A549 (cell line): ENCODE measurements around the gene PARP9. TPM values are rescaled to one million over a fixed set of nuclear protein-coding genes. Genes with fewer than 3 reads are reported as not detected.
"Not testable (repeated sequence)": the region's sequence is repeated elsewhere in the genome, so short reads cannot be mapped to it uniquely, and the experiment has no call there.

Experiments used
- ATAC-seq, 2 experiments: fragments of 200-7000 bp in 1 of 2; fragments of >200 bp in 1 of 2; cut with Nextera tagmentation in 1 of 2; cut with Tn5 transposase in 1 of 2; 3 replicates each; pipeline versions ENCODE4 v1.8.0 to v1.9.1; 2018 to 2020; ENCODE audit warnings: mild to moderate bottlenecking in 1 of 2, moderate library complexity in 1 of 2
- CTCF ChIA-PET: fragments of 300-600 bp; sonication (Branson Sonifier 250); formaldehyde crosslinking; extraction: SDS; loops from one replicate; lab custom pipeline; 2021; ENCODE audit warnings: antibody characterized with exemption, inconsistent platforms; lab: Yijun Ruan, JAX
- POLR2A ChIA-PET: fragments of 350-600 bp; formaldehyde crosslinking; extraction: SDS; loops from one replicate; lab custom pipeline; 2021; ENCODE audit warnings: antibody characterized with exemption, inconsistent platforms; lab: Yijun Ruan, JAX
- DNase-seq, 2 experiments: peaks; one replicate each; pipeline versions ENCODE4 v3.0.0 to v3.0.0-alpha.2; 2011 to 2016; ENCODE audit warnings: low read depth in 1 of 2, low spot score in 1 of 2
- FAIRE-seq: peaks from 2 replicates; lab custom pipeline; 2011; peaks lifted over from hg19 to GRCh38; lab: Jason Lieb, UNC
- H3K27ac ChIP-seq, 2 experiments: fragments of >200 bp; sonication (Bioruptor Twin); formaldehyde crosslinking; 3 replicates each; pipeline ENCODE4 v1.5.1; 2016 to 2017
- H3K4me1 ChIP-seq: fragments of >200 bp; sonication (Bioruptor Twin); formaldehyde crosslinking; 3 replicates; pipeline ENCODE4 v1.6.1; 2016
- H3K4me2 ChIP-seq: fragments of >200 bp; sonication (Bioruptor Twin); formaldehyde crosslinking; 3 replicates; pipeline ENCODE4 v1.6.1; 2016
- H3K4me3 ChIP-seq: fragments of >200 bp; sonication (Bioruptor Twin); formaldehyde crosslinking; 3 replicates; pipeline ENCODE4 v1.5.1; 2016
- H3K9me3 ChIP-seq: fragments of >200 bp; sonication (Bioruptor Twin); formaldehyde crosslinking; 3 replicates; pipeline ENCODE4 v1.6.1; 2016
- BHLHE40 ChIP-seq: IDR thresholded peaks from 2 replicates; pipeline ENCODE4 v1.6.1; 2012; ENCODE audit warnings: low read depth, low read length, inconsistent platforms
- CBX8 ChIP-seq: fragments of 200-600 bp; sonication (generic); IDR thresholded peaks from 2 replicates; pipeline ENCODE4 v1.6.1; 2016
- EHMT2 ChIP-seq: fragments of 200-600 bp; sonication (generic); IDR thresholded peaks from 2 replicates; pipeline ENCODE4 v1.6.1; 2016; ENCODE audit warnings: antibody characterized with exemption, low read depth, mild to moderate bottlenecking, moderate library complexity
- EP300 ChIP-seq, 2 experiments: fragments of >200 bp; sonication (Bioruptor Twin); formaldehyde crosslinking; IDR thresholded peaks; 2 replicates in 1 of 2; 3 replicates in 1 of 2; pipeline ENCODE4 v1.6.1; 2016 to 2017
- ESRRA ChIP-seq: fragments of 150-350 bp; IDR thresholded peaks from 2 replicates; pipeline ENCODE4 v1.6.1; 2014; ENCODE audit warnings: mild to moderate bottlenecking, low read length, borderline replicate concordance
- FOSB ChIP-seq: fragments of 250-450 bp; sonication (Bioruptor Pico); IDR thresholded peaks from 2 replicates; pipeline ENCODE4 v1.5.0; 2020; ENCODE audit warnings: mild to moderate bottlenecking, moderate library complexity
- HOXB5 ChIP-seq: fragments of 250-450 bp; sonication (Bioruptor Pico); IDR thresholded peaks from 2 replicates; pipeline ENCODE4 v1.5.0; 2020; ENCODE audit warnings: mild to moderate bottlenecking, moderate library complexity
- KDM1A ChIP-seq: fragments of 200-600 bp; sonication (generic); IDR thresholded peaks from 2 replicates; pipeline ENCODE4 v1.6.1; 2016; ENCODE audit warnings: low read depth, mild to moderate bottlenecking
- KDM5A ChIP-seq: fragments of 200-600 bp; sonication (generic); IDR thresholded peaks from 2 replicates; pipeline ENCODE4 v1.6.1; 2016; ENCODE audit warnings: antibody characterized with exemption, mild to moderate bottlenecking
- MAZ ChIP-seq: fragments of 150-350 bp; IDR thresholded peaks from 2 replicates; pipeline ENCODE4 v1.6.1; 2014; ENCODE audit warnings: antibody characterized with exemption, low read depth, low read length, borderline replicate concordance
- MYC ChIP-seq: IDR thresholded peaks from 2 replicates; pipeline ENCODE4 v1.6.1; 2012; ENCODE audit warnings: mild to moderate bottlenecking, inconsistent platforms, low read length, improper control_type of control experiment, borderline replicate concordance
- NPAS2 ChIP-seq: fragments of 250-450 bp; sonication (Bioruptor Pico); IDR thresholded peaks from 2 replicates; pipeline ENCODE4 v1.8.0; 2022; ENCODE audit warnings: mild to moderate bottlenecking, moderate library complexity, borderline replicate concordance
- POLR2A ChIP-seq: IDR thresholded peaks from 2 replicates; pipeline ENCODE4 v1.6.1; 2012; ENCODE audit warnings: mild to moderate bottlenecking, low read length
- RARB ChIP-seq: fragments of 250-450 bp; sonication (Bioruptor Pico); IDR thresholded peaks from 2 replicates; pipeline ENCODE4 v1.8.0; 2021; ENCODE audit warnings: mild to moderate bottlenecking, moderate library complexity
- RCOR1 ChIP-seq: fragments of 150-350 bp; IDR thresholded peaks from 2 replicates; pipeline ENCODE4 v1.6.1; 2014; ENCODE audit warnings: antibody characterized with exemption, low read length, low read depth
- RFX5 ChIP-seq: fragments of 450-650 bp; IDR thresholded peaks from 2 replicates; pipeline ENCODE4 v1.7.1; 2014; ENCODE audit warnings: antibody characterized with exemption, mild to moderate bottlenecking, moderate library complexity
- TP53 ChIP-seq: fragments of 250-450 bp; sonication (Bioruptor Pico); IDR thresholded peaks from 2 replicates; pipeline ENCODE4 v1.5.0; 2021; ENCODE audit warnings: mild to moderate bottlenecking, moderate library complexity
- ZFP36 ChIP-seq: fragments of 450-650 bp; IDR thresholded peaks from 2 replicates; pipeline ENCODE4 v1.6.1; 2014; ENCODE audit warnings: borderline replicate concordance; ENCODE audit not compliant: partially characterized antibody
- ZNF302 ChIP-seq: fragments of 250-450 bp; sonication (Bioruptor Pico); IDR thresholded peaks from 2 replicates; pipeline ENCODE4 v1.9.0; 2021; ENCODE audit warnings: inconsistent platforms, mild to moderate bottlenecking, moderate library complexity
- WGBS: methylation state at CpG from one replicate; pipeline ENCODE4 v1.1.6; 2017; ENCODE audit errors: missing lambda C conversion rate; 5-methylcytosine and 5-hydroxymethylcytosine counted together
- polyA plus RNA-seq, 4 experiments: library from polyadenylated mRNA; depleted of rRNA in 3 of 4; stranded (reverse); fragments of >200 nt; fragmentation: RNase III in 1 of 4; extraction: RNeasy Plus Mini Kit Qiagen cat#74134 plus additional on column Dnase treatment in 1 of 4; gene quantifications; 2 replicates in 3 of 4; 3 replicates in 1 of 4; pipeline ENCODE4 v1.2.3, GENCODE V29; 2011 to 2017
- TF ChIP-seq, protein P1 (sequence below): fragments of >200 bp; sonication (Bioruptor Twin); formaldehyde crosslinking; IDR thresholded peaks from 2 replicates; pipeline ENCODE4 v1.6.1; 2016
- TF ChIP-seq, protein P2 (sequence below): fragments of 250-450 bp; sonication (Bioruptor Pico); IDR thresholded peaks from 2 replicates; pipeline ENCODE4 v1.5.0; 2020; ENCODE audit warnings: low read depth, mild to moderate bottlenecking, moderate library complexity
- TF ChIP-seq, protein P3 (sequence below): IDR thresholded peaks from 2 replicates; pipeline ENCODE4 v1.6.1; 2012; ENCODE audit warnings: low read depth, borderline replicate concordance

The PARP9 gene
- polyA plus RNA-seq, 2 of the 4 experiments (the other 2 are of a cell fraction): 4.5 to 12.6 TPM

DNA sequence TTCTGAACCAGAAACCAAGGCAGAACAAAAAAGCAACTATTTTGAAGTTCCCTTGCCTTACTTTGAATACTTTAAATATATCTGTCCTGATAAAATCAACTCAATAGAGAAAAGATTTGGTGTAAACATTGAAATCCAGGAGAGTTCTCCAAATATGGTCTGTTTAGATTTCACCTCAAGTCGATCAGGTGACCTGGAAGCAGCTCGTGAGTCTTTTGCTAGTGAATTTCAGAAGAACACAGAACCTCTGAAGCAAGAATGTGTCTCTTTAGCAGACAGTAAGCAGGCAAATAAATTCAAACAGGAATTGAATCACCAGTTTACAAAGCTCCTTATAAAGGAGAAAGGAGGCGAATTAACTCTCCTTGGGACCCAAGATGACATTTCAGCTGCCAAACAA lies 4.7 kb upstream of the PARP9 start:
- Histone ChIP-seq H3K4me3 (no peak overlapping the region), H3K4me2 (no peak overlapping the region), H3K27ac (no peak overlapping the region), H3K9me3 (no peaks in the 10 kb centered on the region), H3K4me1 (peaks cover 18% of the 10 kb centered on the region)
- DNase-seq (no peak), ATAC-seq (no peak), FAIRE-seq (no peak)
- POLR2A ChIA-PET: no interaction called here
- TF ChIP-seq FOSB (CRISPR knock-in tag): no peak
- TF ChIP-seq POLR2A: no peak
- no peak for TF ChIP-seq KDM1A
- TF ChIP-seq, protein P1, sequence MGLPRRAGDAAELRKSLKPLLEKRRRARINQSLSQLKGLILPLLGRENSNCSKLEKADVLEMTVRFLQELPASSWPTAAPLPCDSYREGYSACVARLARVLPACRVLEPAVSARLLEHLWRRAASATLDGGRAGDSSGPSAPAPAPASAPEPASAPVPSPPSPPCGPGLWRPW: no peak
- TF ChIP-seq HOXB5 (CRISPR knock-in tag): no peak
- TF ChIP-seq MYC: no peak
- CTCF ChIA-PET: interaction anchor here (2.1 kb wide), 1 partner anchor 111 kb away, joined by 5 read pairs; no protein-coding TSS in a partner anchor
- 83% methylated on average over 3 of the region's 3 CpGs for WGBS

DNA sequence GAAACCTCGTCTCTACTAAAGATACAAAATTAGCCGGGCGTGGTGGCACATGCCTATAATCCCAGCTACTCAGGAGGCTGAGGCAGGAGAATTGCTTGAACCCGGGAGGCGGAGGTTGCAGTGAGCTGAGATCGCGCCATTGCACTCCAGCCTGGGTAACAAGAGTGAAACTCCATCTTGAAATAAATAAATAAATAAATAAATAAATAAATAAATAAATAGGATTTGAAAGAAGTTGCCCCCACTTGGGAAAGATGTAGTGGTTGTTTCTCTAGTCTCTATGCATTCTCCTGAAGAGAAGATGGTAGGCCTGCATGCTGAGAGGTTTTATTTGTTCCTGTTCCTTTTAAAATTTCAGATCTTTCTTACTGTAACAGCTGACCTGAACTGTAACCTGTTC lies 4.0 kb upstream of the PARP9 start:
- DNase-seq, H3K4me2 ChIP-seq, H3K27ac ChIP-seq, FAIRE-seq, POLR2A ChIA-PET, ATAC-seq, H3K9me3 ChIP-seq, H3K4me3 ChIP-seq: not testable (repeated sequence)
- CTCF ChIA-PET: interaction anchor here (2.1 kb wide), 1 partner anchor 111 kb away, joined by 5 read pairs; no protein-coding TSS in a partner anchor
- peaks cover 12% of the 10 kb centered on the region for H3K4me1 ChIP-seq
- WGBS: 93% methylated on average over 7 of the region's 7 CpGs

DNA sequence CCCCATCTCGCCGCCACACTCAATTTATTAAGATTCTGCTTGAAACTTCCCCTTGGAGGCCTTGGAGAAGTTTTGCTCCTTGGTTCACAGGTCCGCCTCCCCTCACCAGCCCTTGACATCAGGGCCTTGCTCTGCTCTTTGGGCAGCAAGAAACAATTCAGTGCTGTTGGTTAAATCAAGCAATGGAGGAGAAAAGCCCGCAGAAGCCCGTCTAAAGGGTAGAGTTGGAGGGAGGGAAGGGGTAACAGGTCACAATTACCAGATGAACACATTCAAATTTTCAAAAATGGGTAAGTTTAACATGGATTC lies 429 bp downstream of the PARP9 start:
- H3K27ac ChIP-seq: peak overlapping the region; percentile 90 to 94
- peaks cover 6% of the 10 kb centered on the region; the same call in 1 of the 3 replicates for H3K4me1 ChIP-seq
- no peaks in the 10 kb centered on the region for H3K9me3 ChIP-seq
- H3K4me3 ChIP-seq: peak overlapping the region; percentile 65
- TF ChIP-seq RCOR1 (no peak), ZFP36 (no peak), BHLHE40 (no peak), KDM5A (no peak)
- WGBS: 70% methylated on average over 5 of the region's 5 CpGs
- POLR2A ChIA-PET: interaction anchor here (1.1 to 1.5 kb wide), 2 partner anchors 116 to 179 kb away, joined by 3 to 12 read pairs; partner anchors contain the start of genes FAM162A and PARP14
- FAIRE-seq: no peak
- ATAC-seq: peak in 1 of 2 experiments; percentile 15; a peak in 3 of 6 replicates
- peak overlapping the region; percentile 91 for H3K4me2 ChIP-seq
- CTCF ChIA-PET: interaction anchor here (0.6 to 2.7 kb wide), 3 partner anchors 96 to 115 kb away, joined by 3 to 16 read pairs (median 4); no protein-coding TSS in a partner anchor
- no peak for DNase-seq

DNA sequence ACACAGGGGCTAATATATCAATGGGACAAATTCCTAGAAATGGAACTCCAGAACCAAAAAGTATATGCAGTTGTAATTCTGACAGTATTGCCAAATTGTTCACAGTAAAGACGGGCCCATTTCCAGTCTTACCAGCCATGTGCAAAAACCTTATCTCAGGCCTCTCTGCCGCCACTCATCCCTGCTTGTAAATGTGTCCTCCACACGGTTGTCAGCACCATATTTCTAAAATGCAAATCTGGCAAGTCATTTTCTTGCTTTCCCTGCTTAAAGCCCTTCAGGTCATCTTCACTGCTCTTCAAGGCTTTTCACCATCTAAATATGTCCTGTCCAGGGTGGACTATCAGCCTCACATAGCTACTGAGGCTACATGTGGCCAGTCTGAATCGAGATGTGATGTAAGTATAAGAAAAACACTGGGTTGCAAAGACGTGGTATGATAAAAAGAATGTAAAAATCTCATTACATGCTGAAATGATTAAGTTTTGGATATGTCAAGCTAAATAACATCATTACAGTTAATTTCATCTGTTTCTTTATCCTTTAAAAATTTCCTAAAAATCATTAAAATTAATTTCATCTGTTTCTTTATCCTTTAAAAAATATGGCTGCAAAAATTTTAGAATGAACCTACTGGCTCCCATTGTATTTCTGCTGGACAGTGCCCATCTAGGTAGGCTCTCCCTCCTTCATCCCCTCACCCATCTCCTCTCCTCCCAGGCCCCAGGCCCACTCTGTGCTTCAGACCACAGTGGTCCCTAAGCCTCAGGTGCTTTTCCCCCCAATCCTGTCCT lies 980 bp downstream of the PARP9 start:
- CTCF ChIA-PET: interaction anchor here (2.7 kb wide), 1 partner anchor 116 kb away, joined by 16 read pairs; no protein-coding TSS in a partner anchor
- peak overlapping the region; percentile 91 for H3K4me2 ChIP-seq
- DNase-seq (no peak), FAIRE-seq (no peak), ATAC-seq (no peak; a peak in 1 of 6 replicates)
- H3K9me3 ChIP-seq: no peaks in the 10 kb centered on the region
- 94% methylated on average over 5 of the region's 5 CpGs for WGBS
- peaks cover 6% of the 10 kb centered on the region; the same call in 1 of the 3 replicates for H3K4me1 ChIP-seq
- POLR2A ChIA-PET: no interaction called here
- H3K27ac ChIP-seq: peak overlapping the region; percentile 90 to 94
- TF ChIP-seq MAZ (no peak), RFX5 (no peak), EP300 (IDR thresholded peaks at IDR 0.05) (no peak), TP53 (no peak), RARB (CRISPR knock-in tag) (no peak), NPAS2 (no peak), ESRRA (no peak), ZNF302 (no peak), CBX8 (no peak), EHMT2 (no peak)
- TF ChIP-seq, protein P2, sequence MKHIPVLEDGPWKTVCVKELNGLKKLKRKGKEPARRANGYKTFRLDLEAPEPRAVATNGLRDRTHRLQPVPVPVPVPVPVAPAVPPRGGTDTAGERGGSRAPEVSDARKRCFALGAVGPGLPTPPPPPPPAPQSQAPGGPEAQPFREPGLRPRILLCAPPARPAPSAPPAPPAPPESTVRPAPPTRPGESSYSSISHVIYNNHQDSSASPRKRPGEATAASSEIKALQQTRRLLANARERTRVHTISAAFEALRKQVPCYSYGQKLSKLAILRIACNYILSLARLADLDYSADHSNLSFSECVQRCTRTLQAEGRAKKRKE (CRISPR knock-in tag): no peak
- TF ChIP-seq, protein P3, sequence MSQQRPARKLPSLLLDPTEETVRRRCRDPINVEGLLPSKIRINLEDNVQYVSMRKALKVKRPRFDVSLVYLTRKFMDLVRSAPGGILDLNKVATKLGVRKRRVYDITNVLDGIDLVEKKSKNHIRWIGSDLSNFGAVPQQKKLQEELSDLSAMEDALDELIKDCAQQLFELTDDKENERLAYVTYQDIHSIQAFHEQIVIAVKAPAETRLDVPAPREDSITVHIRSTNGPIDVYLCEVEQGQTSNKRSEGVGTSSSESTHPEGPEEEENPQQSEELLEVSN: no peak
- H3K4me3 ChIP-seq: peak overlapping the region; percentile 65; the same call in 2 of the 3 replicates
